IPS-NIHi7 (cell line): ENCODE data around the gene FALEC.
A peak's percentile ranks its signal among the peaks of the same experiment; 100 is the strongest.
"Not testable (repeated sequence)": the region's sequence is repeated elsewhere in the genome, so short reads cannot be mapped to it uniquely, and the experiment has no call there.

Source experiments
- DNase-seq: peaks from one replicate; pipeline ENCODE4 v3.0.0; 2012; ENCODE audit warnings: mixed read lengths; ENCODE audit errors: extremely low spot score

FALEC gene

DNA sequence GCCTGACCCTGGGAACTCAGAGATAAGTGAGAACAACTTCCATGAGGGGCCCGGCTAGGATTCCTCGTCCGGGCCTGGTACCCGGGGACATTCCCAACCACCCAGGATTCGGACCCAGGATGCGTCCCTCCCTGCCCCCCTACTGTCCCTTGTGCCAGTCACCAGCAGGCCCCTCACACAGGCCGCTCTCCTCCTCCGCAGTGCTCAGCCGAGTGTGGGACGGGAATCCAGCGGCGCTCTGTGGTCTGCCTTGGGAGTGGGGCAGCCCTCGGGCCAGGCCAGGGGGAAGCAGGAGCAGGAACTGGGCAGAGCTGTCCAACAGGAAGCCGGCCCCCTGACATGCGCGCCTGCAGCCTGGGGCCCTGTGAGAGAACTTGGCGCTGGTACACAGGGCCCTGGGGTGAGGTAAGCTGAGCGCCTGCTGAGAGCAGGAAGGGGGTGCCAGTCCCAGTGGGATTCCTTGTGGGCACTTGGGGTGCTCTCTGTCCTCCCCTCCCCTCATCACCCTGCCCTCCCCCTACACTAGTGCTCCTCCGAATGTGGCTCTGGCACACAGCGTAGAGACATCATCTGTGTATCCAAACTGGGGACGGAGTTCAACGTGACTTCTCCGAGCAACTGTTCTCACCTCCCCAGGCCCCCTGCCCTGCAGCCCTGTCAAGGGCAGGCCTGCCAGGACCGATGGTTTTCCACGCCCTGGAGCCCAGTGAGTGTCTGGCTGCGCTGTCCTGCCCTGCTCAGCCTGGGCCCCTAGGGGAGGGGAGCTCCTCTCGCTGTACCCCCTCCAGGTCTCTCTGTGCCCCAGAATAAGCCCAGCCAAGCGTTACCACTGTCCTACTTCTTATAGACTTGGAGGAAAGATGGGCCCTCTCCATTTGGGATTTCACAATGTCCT is 43.5 kb downstream of the FALEC start:
- DNase-seq: no peak

DNA sequence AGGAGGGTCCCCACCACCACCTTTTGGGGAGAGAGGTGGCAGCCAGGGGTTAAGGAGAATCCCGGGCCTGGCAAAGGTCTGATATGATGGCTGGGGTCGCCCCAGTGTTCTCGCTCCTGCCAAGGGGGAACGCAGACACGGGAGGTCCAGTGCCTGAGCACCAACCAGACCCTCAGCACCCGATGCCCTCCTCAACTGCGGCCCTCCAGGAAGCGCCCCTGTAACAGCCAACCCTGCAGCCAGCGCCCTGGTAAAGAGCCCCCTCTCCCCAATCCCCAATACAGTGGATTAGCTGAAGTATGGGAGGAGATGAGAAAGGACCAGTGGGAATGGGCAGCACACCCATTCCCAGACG is 44.1 kb downstream of the FALEC start:
- no peak for DNase-seq

DNA sequence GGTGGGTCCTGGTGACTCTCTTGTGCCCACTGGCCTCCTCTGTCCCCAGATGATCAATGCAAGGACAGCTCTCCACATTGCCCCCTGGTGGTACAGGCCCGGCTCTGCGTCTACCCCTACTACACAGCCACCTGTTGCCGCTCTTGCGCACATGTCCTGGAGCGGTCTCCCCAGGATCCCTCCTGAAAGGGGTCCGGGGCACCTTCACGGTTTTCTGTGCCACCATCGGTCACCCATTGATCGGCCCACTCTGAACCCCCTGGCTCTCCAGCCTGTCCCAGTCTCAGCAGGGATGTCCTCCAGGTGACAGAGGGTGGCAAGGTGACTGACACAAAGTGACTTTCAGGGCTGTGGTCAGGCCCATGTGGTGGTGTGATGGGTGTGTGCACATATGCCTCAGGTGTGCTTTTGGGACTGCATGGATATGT is 44.5 kb downstream of the FALEC start:
- DNase-seq: peak; percentile 74

DNA sequence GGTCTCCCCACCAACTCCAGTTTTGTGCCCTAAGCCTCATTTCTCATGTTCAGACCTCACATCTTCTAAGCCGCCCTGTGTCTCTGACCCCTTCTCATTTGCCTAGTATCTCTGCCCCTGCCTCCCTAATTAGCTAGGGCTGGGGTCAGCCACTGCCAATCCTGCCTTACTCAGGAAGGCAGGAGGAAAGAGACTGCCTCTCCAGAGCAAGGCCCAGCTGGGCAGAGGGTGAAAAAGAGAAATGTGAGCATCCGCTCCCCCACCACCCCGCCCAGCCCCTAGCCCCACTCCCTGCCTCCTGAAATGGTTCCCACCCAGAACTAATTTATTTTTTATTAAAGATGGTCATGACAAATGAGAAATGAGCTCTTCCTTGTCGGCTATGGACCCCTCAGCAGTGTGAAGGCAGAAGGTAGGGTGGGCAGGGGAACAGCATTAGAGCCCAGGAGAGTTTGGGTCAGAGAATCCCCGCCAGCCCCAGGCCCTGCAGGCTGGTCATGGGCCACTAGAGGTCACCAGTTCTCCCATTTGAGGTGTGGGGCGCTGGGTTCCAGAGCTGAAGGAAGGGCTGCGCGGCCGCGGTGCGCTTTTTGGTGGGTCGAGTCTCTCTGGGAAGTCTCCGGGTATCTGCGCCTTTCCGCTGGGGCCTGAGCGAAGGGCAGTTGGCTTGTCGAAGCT is 45.2 kb downstream of the FALEC start:
- DNase-seq: peak; percentile 81

DNA sequence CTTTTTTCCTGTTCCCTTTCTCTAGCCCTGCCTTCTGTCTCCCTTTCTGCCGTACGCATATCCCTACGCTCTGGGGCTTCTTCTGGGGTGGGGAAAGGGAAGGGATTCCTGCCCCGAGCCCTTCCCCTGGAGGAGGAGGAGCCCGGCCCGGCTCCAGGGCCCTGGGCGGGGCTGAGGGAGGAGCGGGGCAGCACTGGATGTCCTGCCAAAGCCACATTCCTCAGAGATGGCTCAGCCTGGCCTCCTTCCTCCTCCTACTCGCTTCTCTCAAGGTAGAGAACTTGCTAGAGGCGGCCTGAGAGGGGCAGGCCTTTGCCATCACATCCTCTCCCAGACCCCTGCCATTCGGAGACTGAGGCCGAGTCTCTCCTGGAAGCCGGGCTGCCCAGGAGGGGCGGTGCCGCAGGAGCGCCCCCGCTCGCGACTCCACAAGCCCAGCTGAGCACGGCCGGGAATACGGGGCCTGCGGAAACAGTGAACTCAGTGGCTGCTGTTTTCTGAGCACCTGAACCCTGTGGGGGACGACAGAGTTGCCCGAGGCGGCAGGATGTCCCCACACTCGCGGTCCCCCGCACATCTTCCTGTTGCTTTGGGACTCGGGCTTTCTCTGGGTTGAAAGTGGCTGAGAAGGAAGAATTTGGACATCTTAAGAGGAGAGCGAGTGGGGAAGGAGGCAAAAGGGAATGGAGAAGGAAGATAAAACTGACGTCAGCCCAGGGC is 45.9 kb downstream of the FALEC start:
- DNase-seq: peak; percentile 90

DNA sequence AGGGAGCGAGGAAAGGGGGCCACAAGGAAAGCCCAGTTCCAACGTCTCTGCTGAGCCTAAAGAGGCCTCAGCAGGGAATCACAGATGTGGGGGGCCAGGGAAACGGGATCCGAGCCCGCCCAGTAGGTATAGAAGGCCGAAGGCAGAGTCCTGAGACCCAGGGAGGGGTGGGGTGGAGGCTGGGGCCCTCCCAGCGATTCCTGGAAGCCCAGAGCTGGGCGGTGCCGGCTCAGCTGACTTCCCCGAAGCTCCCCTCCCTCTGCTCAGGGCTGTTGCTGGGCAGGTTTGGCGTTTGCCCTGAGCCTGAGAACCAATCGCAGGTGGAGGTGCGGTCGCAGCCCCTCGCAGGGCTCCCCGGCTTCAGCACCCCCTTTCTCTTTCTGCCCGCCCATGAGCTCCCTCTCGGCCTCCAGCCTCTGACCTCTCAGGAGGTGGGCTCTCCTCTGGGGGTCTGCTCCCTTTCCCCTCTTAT is 46.5 kb downstream of the FALEC start:
- DNase-seq: peak; percentile 77

DNA sequence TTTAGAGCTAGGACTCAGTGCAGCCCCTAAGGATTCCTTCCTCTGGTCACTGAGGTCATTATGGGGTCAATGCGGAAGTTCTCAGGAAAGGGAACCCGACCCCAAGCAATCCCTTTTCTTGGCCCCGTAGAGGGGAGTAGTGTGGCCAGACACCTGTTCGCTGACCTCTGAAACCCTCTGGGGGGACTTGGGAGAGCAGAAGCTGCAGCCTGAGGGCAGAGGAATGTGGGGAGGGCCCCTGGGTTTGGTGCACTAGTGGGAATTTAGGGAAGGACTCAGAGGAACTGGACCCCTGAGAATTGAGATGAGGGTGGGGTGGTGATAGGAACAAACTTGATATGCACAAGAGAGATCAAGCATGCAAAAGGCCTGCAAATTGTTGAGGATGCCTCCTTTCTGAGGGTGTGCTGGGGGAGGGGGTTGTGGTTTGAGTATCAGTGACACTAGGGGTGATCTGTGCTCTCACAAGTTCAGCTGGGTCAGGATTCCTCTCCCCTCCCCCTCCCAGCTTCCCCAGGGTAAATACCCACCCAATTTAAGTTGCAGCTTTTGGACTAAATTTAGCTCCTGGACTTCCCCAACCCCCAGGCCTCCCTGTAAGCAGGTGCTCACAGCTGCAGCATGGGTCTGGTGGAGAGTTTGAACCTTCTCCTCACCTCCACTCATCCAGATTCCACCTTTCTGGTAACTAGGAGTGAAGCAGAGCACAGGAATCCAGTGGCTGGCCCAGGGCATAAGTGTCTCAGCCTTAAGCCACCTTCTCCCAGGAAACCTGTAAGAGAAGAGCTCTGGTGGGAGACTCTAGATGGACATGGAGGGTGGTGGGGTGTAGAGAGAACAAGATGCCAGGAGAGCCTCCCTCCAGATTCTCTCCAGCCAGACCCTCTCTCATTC is 47.1 kb downstream of the FALEC start:
- no peak for DNase-seq

DNA sequence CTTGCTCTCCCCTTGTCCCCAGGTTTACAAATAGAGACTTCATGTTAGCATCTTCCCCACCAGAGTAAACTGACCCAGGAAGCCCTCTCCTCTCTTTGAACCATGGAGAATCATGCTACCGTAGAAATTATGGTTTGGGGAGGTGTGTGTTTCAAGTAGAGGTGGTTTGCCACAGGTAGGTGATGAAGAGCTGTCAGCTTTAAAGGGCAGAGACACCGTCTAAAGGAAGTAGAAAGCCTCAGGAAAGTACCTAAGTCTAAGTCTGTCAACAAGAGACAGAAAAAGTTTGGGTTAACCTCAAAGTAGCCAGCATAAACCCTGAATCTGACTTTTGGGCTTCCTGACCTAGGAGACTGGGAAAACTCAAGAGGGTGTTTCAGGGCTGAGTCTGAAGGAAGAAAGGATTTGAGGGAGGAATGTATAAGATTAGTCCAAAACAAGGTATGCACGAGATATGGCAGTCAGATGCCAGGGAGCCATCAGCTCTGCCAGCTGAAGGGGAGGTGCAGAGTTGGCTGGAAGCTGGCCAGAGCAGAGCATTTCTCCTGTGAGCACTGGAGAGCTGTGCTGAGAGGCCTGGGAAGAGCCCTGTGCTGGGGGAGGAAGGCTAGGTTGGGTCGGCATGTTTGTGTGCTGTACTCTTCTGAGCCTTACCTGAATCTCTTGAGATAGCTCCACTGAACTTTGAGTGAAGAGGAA is 47.9 kb downstream of the FALEC start:
- no peak for DNase-seq

DNA sequence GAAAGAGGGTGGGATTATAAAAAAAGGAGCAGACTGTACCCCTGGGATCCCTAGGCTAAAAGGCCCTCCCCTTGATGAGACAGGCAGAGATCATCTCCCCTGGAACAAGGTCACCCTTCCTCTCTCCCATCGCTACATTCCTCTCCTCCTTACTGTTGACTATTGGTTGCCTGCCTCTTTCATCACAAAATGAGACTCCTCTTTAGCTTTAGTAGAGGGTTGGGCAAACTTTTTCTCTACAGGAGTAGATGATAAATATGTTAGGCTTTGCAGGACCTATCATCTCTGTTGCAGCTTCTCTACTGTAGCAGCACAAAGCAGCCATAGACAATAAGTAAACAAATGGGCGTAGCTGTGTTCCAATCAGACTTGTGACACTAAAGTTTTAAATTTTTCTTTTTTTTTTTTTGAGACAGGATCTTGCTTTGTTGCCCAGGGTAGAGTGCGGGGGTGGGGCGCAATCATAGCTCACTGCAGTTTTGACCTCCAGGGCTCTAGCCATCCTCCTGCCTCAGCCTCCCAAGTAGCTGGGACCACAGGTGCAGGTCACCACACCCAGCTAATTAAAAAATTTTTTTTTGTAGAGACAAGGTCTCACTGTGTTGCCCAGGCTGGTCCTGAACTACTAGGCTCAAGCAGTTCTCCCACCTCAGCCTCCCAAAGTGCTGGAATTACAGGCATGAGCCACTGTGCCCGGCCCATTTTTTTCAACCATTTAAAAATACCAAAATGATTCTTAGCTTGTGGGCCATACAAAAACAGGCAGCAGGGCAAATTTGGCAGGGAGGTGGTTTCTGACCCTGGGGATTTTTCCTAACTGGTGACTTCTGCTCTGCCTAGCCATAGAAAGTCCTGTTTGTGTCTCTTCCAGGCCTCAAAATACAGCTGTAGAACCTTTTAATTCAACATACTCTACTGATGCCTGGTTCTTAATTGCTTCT is 48.8 kb downstream of the FALEC start:
- DNase-seq: no peak

DNA sequence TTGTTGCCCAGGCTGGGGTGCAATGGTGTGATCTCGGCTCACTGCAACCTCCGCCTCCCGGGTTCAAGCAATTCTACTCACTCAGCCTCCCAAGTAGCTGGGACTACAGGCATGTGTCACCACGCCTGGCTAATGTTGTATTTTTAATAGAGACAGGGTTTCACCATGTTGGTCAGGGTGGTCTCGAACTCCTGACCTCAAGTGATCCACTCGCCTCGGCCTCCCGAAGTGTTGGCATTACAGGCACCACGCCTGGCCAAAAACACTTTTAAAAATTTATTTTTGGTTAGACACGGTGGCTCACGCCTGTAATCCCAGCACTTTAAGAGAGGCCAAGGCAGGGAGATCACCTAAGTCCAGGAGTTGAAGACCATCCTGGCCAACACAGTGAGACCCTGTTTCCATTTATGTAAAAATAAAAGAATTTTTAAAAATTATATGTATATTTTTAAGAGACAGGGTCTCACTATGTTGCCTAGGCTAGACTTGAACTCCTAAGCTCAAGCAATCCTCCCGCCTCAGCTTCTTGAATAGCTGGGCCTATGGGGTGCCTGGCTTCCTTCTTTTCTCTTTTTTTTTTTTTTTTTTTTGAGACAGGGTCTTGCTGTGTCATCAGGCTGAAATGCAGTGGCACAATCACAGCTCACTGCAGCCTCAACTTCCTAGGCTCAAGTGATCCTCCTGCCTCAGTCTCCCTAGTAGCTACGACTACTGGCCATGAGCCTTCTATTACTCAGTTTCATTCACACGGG is 49.9 kb downstream of the FALEC start:
- DNase-seq: not testable (repeated sequence)

DNA sequence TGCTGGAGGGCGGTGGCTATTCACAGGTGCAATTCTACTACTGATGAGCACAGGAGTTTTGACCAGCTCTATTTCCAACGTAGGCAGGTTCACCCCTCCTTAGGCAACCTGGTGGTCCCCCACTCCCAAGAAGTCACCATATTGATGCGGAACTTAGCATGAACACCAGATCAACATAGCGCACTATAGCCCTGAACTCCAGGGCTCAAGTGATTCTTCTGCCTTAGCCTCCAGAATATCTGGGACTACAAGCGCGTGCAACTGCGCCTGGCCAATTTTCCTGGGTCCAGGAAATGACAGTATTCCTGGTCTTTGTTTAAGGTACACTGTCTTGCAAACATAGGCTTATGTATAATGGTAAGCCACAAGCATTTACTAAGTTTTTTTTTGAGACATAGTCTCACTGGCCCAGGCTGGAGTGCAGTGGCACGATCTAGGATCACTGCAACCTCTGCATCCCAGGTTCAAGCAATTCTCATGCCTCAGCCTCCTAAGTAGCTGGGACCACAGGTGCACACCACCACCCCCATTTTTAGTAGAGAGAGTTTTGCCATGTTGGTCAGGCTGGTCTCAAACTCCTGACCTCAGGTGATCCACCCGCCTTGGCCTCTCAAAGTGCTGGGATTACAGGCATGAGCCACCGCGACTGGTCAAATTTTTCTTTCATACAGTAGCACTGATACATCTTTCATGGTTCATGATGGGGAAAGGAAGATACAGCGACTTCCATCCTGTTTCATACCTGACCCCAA is 51.2 kb downstream of the FALEC start:
- DNase-seq: no peak

DNA sequence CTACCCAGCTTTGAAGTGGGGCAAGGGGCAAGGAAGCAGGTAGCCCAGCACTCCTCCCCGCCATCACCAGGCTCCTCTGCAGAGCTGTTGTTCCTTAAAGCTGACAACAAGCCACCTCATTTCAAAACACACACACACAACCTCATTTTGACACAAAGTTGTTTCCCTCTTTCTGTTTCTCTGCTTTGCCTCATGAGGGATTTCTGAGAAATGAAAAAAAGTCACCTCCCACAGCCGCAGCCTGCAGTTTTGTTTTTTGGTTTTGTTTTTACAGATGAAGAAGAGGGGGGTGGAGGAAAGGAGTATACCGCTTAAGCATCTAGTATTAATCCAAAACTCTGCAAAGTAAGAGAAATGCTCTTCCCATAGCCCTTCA is 51.8 kb downstream of the FALEC start:
- no peak for DNase-seq

DNA sequence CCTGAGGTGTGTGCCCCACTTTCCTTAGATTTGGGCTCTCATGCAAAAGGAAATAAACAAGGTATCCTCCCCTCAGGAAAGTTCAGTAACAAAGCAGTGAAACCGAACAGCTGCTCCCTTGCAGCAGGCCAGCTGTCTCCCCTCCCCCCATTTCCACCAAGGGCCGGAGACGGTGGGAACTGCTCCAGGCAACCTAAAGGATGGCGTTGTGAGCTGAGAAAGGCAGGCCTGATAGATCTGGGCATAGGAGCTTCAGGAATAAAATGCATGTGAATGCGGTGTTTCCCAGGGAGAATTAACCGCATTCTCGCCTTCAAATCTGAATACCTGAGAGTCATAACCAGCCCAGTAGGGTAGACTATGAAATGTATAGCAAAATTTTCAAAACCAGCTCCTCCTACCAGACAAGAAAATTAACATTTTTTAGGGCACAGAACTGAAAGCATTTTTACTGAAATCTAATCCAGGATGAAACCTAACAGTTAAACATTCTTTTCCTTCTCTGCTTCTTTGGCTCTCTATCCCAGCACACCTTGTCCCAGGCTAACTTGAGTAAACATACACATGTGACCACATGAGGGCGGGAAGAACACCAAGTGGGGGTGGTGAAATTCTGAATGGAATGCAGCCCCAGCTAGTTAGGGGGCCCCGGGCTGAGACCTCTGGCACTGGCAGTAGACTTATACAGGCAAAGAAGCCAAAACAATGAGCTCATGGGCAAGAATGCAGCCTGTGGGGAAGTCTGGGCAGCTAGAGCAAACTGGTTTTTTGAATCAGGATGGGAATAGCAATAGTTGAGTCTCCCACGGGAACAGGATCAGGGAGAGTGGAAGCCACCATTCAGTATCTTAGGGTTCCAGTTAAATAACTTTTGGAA is 52.4 kb downstream of the FALEC start:
- peak; percentile 73 for DNase-seq

DNA sequence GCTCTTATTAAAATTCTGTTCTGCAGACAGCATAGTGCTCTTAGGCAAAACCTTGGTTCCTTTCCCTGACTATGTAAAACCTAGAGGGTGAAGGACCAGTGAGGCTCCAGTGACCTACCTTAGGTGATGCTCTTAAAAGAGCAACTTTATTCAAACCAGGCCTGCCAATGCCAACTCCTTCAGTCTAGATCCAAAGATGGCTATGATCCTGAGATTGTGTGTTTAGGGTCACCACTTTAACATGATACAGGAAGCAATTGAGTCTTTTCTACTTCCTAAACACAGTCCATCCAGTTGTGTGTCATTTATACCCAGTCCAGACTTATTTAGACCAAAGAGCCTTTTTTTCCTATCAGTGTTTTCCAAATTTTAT is 53.0 kb downstream of the FALEC start:
- DNase-seq: no peak

DNA sequence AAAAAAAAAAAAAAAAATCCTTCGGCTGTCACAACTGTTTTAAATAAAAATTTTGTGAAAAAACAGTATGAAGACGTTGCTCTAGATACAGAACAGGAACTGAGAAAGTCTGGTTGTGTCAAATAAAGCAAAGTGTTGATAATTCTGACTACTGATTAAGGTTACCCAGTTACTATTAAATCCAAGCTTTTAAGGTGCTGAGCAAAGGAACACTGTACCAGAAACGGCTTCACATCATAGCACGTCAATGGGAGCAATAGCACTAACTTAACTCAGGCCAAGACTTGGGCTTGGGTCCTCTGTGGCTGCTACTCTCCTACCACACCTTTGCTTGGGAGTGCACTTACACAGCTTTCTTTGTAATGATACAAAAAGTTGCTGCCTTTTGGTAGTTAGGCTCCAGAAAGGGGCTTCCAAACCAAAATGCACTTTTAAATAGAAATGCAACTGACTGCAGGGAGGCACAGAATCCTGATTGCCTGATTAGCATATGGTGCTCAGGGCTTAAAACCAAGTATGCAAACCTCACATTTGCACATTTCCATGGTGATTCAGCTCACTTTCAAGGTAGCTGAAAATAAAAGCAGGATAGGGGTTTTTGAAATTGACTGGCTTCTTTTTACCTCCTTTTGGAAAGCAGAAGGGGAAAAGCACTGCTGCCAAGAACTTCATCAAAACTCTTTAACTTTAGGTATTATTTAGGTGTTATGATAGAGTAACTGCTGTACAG is 57.5 kb downstream of the FALEC start:
- no peak for DNase-seq

DNA sequence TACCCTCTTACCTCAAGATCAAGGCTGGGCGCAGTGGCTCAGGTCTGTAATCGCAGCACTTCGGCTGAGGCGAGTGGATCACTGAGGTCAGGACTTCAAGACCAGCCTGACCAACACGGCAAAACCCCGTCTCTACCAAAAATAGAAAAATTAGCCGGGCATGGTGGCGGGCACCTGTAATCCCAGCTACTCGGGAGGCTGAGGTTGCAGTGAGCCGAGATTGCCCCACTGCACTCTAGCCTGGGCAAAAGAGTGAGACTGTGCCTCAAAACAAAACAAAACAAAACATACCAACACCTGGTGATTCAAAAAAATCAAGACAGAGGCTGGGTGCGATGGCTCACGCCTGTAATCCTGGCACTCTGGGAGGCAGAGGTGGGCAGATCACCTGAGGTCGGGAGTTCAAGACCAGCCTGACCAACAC is 58.1 kb downstream of the FALEC start:
- DNase-seq: not testable (repeated sequence)
